Measurements from ENCODE around the gene TMPRSS4. TPM values are rescaled to one million over a fixed set of nuclear protein-coding genes. Genes with fewer than 3 reads are reported as not detected.

The TMPRSS4 gene
- total RNA-seq, 3 donors from 2014 or later (not counting 1 experiment from before 2014, with no cell fraction given): not detected

GRCh38 chr11:118112711-118113430 is 36.0 kb downstream of the TMPRSS4 start:
- Histone ChIP-seq H3K9me3 (ENCODE audit: control insufficient read depth, insufficient read depth, low read length) (no peaks in the 10 kb centered on the region), H3K4me1 (ENCODE audit: control insufficient read depth, insufficient read depth, low read length) (no peaks in the 10 kb centered on the region), H3K4me3 (ENCODE audit: low read length) (no peak overlapping the region), H3K36me3 (ENCODE audit: control insufficient read depth, insufficient read depth, low read length) (no peaks in the 10 kb centered on the region), H3K27me3 (ENCODE audit: control insufficient read depth, insufficient read depth, low read length) (no peaks in the 10 kb centered on the region), H3K27ac (ENCODE audit: low read length) (no peak overlapping the region)
- Mint-ChIP-seq H3K27ac (no peak overlapping the region), H3K4me3 (no peak overlapping the region), H3K9me3 (no peaks in the 10 kb centered on the region), H3K4me1 (peaks cover 0 to 11% of the 10 kb centered on the region in 2 donors), H3K27me3 (ENCODE audit: low read depth in 2 of 2) (peaks cover 10 to 14% of the 10 kb centered on the region in 2 donors), H3K36me3 (no peaks in the 10 kb centered on the region)
- intact Hi-C loops (cut with micrococcal nuclease): no loop called here
- DNase-seq (no peak), ATAC-seq (no peak)
- WGBS (ENCODE audit: insufficient coverage): 91% methylated on average over 11 of the region's 11 CpGs
- TF ChIP-seq CTCF (IDR thresholded peaks at IDR 0.05): no peak

DNA sequence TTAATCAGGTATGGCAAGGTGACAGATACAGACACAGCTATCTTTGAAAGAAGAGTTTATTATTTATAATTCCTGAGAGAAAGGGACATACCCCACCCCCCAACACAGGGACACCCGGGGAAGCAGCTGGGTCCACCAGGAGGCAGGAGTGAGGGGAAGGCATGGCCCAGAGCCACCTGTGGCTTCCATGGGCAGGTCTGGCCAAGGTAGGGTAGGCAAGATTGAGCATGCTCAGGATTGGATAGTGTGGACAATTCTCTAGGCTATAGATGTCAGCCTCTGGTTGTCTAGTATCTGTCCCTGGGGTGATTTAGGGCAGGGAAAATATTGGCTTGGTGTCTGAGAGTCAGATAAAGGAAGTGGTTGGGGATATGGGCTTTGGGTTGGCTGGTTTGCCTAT is 37.4 kb downstream of the TMPRSS4 start:
- Mint-ChIP-seq H3K27ac (no peak overlapping the region), H3K4me3 (no peak overlapping the region), H3K36me3 (no peaks in the 10 kb centered on the region), H3K27me3 (ENCODE audit: low read depth in 2 of 2) (peaks cover 15 to 17% of the 10 kb centered on the region in 2 donors), H3K4me1 (peaks cover 0 to 11% of the 10 kb centered on the region in 2 donors), H3K9me3 (no peaks in the 10 kb centered on the region)
- intact Hi-C loops (cut with micrococcal nuclease): no loop called here
- no peak overlapping the region for H3K27ac ChIP-seq (ENCODE audit: low read length)
- ATAC-seq (no peak), DNase-seq (no peak)
- no peak overlapping the region for H3K4me3 ChIP-seq (ENCODE audit: low read length)
- no peaks in the 10 kb centered on the region for H3K9me3 ChIP-seq (ENCODE audit: control insufficient read depth, insufficient read depth, low read length)
- TF ChIP-seq CTCF (IDR thresholded peaks at IDR 0.05): no peak
- no peaks in the 10 kb centered on the region for H3K4me1 ChIP-seq (ENCODE audit: control insufficient read depth, insufficient read depth, low read length)
- 100% methylated on average over 1 of the region's 1 CpG for WGBS (ENCODE audit: insufficient coverage)
- no peaks in the 10 kb centered on the region for H3K27me3 ChIP-seq (ENCODE audit: control insufficient read depth, insufficient read depth, low read length)
- H3K36me3 ChIP-seq (ENCODE audit: control insufficient read depth, insufficient read depth, low read length): no peaks in the 10 kb centered on the region

DNA sequence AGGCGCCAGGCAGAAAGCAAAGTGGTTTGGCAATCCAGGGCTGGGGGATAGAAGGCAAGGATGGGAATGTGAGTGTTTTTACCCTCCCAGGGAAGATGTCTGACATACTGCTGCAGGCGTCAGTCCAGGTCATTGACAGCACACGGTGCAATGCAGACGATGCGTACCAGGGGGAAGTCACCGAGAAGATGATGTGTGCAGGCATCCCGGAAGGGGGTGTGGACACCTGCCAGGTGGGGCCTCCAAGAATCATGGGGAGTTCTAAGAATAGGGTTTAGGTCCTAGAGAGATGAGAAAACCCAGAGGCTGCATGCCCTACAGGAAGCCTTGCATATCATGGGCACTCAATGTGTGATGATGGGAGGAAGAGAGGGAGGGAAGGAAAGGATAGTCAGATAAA is 38.2 kb downstream of the TMPRSS4 start:
- Mint-ChIP-seq H3K36me3 (no peaks in the 10 kb centered on the region), H3K27me3 (ENCODE audit: low read depth in 2 of 2) (peaks cover 16 to 17% of the 10 kb centered on the region in 2 donors), H3K9me3 (no peaks in the 10 kb centered on the region), H3K27ac (peak overlapping the region in 1 of 2 donors; percentile 43), H3K4me1 (peaks cover 0 to 11% of the 10 kb centered on the region in 2 donors), H3K4me3 (no peak overlapping the region)
- WGBS (ENCODE audit: insufficient coverage): 95% methylated on average over 7 of the region's 7 CpGs
- ATAC-seq (no peak), DNase-seq (no peak)
- no peaks in the 10 kb centered on the region for H3K9me3 ChIP-seq (ENCODE audit: control insufficient read depth, insufficient read depth, low read length)
- no peaks in the 10 kb centered on the region for H3K27me3 ChIP-seq (ENCODE audit: control insufficient read depth, insufficient read depth, low read length)
- no peaks in the 10 kb centered on the region for H3K4me1 ChIP-seq (ENCODE audit: control insufficient read depth, insufficient read depth, low read length)
- no peak overlapping the region for H3K27ac ChIP-seq (ENCODE audit: low read length)
- no peaks in the 10 kb centered on the region for H3K36me3 ChIP-seq (ENCODE audit: control insufficient read depth, insufficient read depth, low read length)
- no peak for TF ChIP-seq CTCF (IDR thresholded peaks at IDR 0.05)
- no peak overlapping the region for H3K4me3 ChIP-seq (ENCODE audit: low read length)
- intact Hi-C loops (cut with micrococcal nuclease): no loop called here

Data from natural killer cell (primary cell).